ENCODE measurements around the gene FAM222B. TPM values are rescaled to one million over a fixed set of nuclear protein-coding genes. Genes with fewer than 3 reads are reported as not detected.

Gene FAM222B
- polyA plus RNA-seq, 2 donors, result 5.6 to 7.3 TPM

- H3K27me3 ChIP-seq (ENCODE audit: control insufficient read depth in 1 of 2, insufficient read depth in 2 of 2, low read length in 2 of 2), result no peaks in the 10 kb centered on the region
- peak overlapping the region; percentile 8 to 59 for H3K27ac ChIP-seq (ENCODE audit: low read depth in 2 of 2, low read length in 1 of 2)
- H3K4me3 ChIP-seq (ENCODE audit: low read depth in 1 of 2, low read length in 2 of 2), result no peak overlapping the region
- H3K4me1 ChIP-seq (ENCODE audit: control insufficient read depth in 2 of 2, insufficient read depth in 2 of 2, low read length in 1 of 2), result peaks cover 7 to 37% of the 10 kb centered on the region in 2 donors
- peaks cover 13 to 29% of the 10 kb centered on the region in 2 donors for H3K36me3 ChIP-seq (ENCODE audit: control insufficient read depth in 2 of 2, insufficient read depth in 2 of 2, low read length in 1 of 2)
- H3K9me3 ChIP-seq (ENCODE audit: control insufficient read depth in 2 of 2, insufficient read depth in 1 of 2, low read depth in 1 of 2, low read length in 1 of 2), result no peaks in the 10 kb centered on the region
- 51 to 56% methylated on average over 11 of the region's 11 CpGs for WGBS, 2 donors
Observed at GRCh38 chr17:28749516-28750177, 92.9 kb downstream of the FAM222B start.

- Histone ChIP-seq H3K9me3 (ENCODE audit: control insufficient read depth in 2 of 2, insufficient read depth in 1 of 2, low read depth in 1 of 2, low read length in 1 of 2) (no peaks in the 10 kb centered on the region), H3K4me3 (ENCODE audit: low read depth in 1 of 2, low read length in 2 of 2) (no peak overlapping the region), H3K4me1 (ENCODE audit: control insufficient read depth in 2 of 2, insufficient read depth in 2 of 2, low read length in 1 of 2) (peaks cover 7 to 38% of the 10 kb centered on the region in 2 donors), H3K27ac (ENCODE audit: low read depth in 2 of 2, low read length in 1 of 2) (peak overlapping the region in 1 of 2 donors; percentile 59), H3K36me3 (ENCODE audit: control insufficient read depth in 2 of 2, insufficient read depth in 2 of 2, low read length in 1 of 2) (peaks cover 13 to 29% of the 10 kb centered on the region in 2 donors), H3K27me3 (ENCODE audit: control insufficient read depth in 1 of 2, insufficient read depth in 2 of 2, low read length in 2 of 2) (no peaks in the 10 kb centered on the region)
- 50 to 59% methylated on average over 18 of the region's 18 CpGs for WGBS, 2 donors
Observed at GRCh38 chr17:28748852-28749515, 93.6 kb downstream of the FAM222B start.

DNA sequence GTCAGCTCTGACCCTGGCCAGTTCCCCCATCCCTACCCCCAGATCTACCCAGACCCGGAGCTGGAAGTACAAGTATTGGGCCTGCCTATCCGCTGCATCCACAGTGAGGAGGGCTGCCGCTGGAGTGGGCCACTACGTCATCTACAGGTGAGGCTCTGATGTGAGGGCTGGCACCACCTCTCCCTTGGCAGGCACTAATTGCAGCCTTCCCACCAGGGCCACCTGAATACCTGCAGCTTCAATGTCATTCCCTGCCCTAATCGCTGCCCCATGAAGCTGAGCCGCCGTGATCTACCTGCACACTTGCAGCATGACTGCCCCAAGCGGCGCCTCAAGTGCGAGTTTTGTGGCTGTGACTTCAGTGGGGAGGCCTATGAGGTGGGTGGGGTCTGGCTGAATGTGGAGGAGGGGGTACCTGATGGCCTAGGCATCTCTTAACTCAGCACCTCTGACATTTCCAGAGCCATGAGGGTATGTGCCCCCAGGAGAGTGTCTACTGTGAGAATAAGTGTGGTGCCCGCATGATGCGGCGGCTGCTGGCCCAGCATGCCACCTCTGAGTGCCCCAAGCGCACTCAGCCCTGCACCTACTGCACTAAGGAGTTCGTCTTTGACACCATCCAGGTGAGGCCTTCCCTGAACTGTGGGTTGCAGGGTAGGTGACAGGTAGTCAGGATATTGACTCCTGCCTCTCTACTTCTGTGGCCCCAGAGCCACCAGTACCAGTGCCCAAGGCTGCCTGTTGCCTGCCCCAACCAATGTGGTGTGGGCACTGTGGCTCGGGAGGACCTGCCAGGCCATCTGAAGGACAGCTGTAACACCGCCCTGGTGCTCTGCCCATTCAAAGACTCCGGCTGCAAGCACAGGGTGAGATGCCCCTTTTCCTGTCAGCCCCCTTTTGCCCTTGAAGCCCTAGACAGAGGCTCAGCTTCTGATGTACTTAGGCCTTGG lies 94.5 kb downstream of the FAM222B start:
- peak overlapping the region in 1 of 2 donors; percentile 18 for H3K4me3 ChIP-seq (ENCODE audit: low read depth in 1 of 2, low read length in 2 of 2)
- WGBS, 2 donors, result 61 to 66% methylated on average over 18 of the region's 18 CpGs
- no peaks in the 10 kb centered on the region for H3K27me3 ChIP-seq (ENCODE audit: control insufficient read depth in 1 of 2, insufficient read depth in 2 of 2, low read length in 2 of 2)
- H3K9me3 ChIP-seq (ENCODE audit: control insufficient read depth in 2 of 2, insufficient read depth in 1 of 2, low read depth in 1 of 2, low read length in 1 of 2), result no peaks in the 10 kb centered on the region
- H3K27ac ChIP-seq (ENCODE audit: low read depth in 2 of 2, low read length in 1 of 2), result peak overlapping the region; percentile 40 to 97
- H3K36me3 ChIP-seq (ENCODE audit: control insufficient read depth in 2 of 2, insufficient read depth in 2 of 2, low read length in 1 of 2), result peaks cover 13 to 29% of the 10 kb centered on the region in 2 donors
- peaks cover 7 to 42% of the 10 kb centered on the region in 2 donors for H3K4me1 ChIP-seq (ENCODE audit: control insufficient read depth in 2 of 2, insufficient read depth in 2 of 2, low read length in 1 of 2)

DNA sequence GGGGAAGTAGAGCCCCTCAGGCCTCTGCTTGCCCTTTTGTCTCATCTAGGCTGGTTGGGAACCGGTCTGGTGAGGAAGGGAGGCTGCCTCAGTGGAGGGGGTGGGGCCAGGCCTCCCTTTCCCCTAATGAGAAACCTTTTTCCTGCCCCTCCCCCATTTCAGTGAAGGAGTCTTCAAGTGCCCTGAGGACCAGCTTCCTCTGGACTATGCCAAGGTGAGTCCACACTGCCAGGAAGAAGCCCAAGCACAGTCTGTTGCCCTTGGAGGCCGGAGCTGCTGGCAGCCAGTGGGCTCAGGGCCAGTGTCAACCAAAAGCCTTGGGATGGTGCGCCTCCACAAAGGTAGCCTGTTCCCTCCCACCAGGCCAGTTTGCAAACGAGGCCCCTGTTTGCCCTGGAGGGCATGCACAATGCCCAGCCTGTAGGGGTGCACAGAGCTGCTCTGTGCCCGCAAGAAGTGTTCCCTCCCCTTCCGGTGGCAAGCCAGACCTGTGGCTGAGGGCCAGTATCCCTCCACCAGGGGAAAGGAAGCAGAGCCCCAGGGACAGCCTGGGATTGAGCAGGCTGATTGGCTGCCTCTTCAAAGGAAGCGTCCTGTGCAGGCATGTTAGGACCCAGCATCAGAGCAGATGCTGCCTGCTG lies 95.4 kb downstream of the FAM222B start:
- H3K9me3 ChIP-seq (ENCODE audit: control insufficient read depth in 2 of 2, insufficient read depth in 1 of 2, low read depth in 1 of 2, low read length in 1 of 2), result no peaks in the 10 kb centered on the region
- peak overlapping the region; percentile 27 to 74 for H3K4me3 ChIP-seq (ENCODE audit: low read depth in 1 of 2, low read length in 2 of 2)
- peaks cover 13 to 27% of the 10 kb centered on the region in 2 donors for H3K36me3 ChIP-seq (ENCODE audit: control insufficient read depth in 2 of 2, insufficient read depth in 2 of 2, low read length in 1 of 2)
- H3K4me1 ChIP-seq (ENCODE audit: control insufficient read depth in 2 of 2, insufficient read depth in 2 of 2, low read length in 1 of 2), result peaks cover 7 to 42% of the 10 kb centered on the region in 2 donors
- H3K27ac ChIP-seq (ENCODE audit: low read depth in 2 of 2, low read length in 1 of 2), result peak overlapping the region; percentile 93 to 97
- 34 to 38% methylated on average over 7 of the region's 7 CpGs for WGBS, 2 donors
- no peaks in the 10 kb centered on the region for H3K27me3 ChIP-seq (ENCODE audit: control insufficient read depth in 1 of 2, insufficient read depth in 2 of 2, low read length in 2 of 2)

GRCh38 chr17:28746611-28747050 lies 96.0 kb downstream of the FAM222B start:
- H3K36me3 ChIP-seq (ENCODE audit: control insufficient read depth in 2 of 2, insufficient read depth in 2 of 2, low read length in 1 of 2), result peaks cover 13 to 27% of the 10 kb centered on the region in 2 donors
- H3K27ac ChIP-seq (ENCODE audit: low read depth in 2 of 2, low read length in 1 of 2), result peak overlapping the region; percentile 93 to 97
- peak overlapping the region; percentile 27 to 74 for H3K4me3 ChIP-seq (ENCODE audit: low read depth in 1 of 2, low read length in 2 of 2)
- no peaks in the 10 kb centered on the region for H3K9me3 ChIP-seq (ENCODE audit: control insufficient read depth in 2 of 2, insufficient read depth in 1 of 2, low read depth in 1 of 2, low read length in 1 of 2)
- peaks cover 7 to 42% of the 10 kb centered on the region in 2 donors for H3K4me1 ChIP-seq (ENCODE audit: control insufficient read depth in 2 of 2, insufficient read depth in 2 of 2, low read length in 1 of 2)
- H3K27me3 ChIP-seq (ENCODE audit: control insufficient read depth in 1 of 2, insufficient read depth in 2 of 2, low read length in 2 of 2), result no peaks in the 10 kb centered on the region
- 31 to 34% methylated on average over 5 of the region's 5 CpGs for WGBS, 2 donors

- peak overlapping the region; percentile 93 to 97 for H3K27ac ChIP-seq (ENCODE audit: low read depth in 2 of 2, low read length in 1 of 2)
- peaks cover 7 to 42% of the 10 kb centered on the region in 2 donors for H3K4me1 ChIP-seq (ENCODE audit: control insufficient read depth in 2 of 2, insufficient read depth in 2 of 2, low read length in 1 of 2)
- peak overlapping the region; percentile 69 to 74 for H3K4me3 ChIP-seq (ENCODE audit: low read depth in 1 of 2, low read length in 2 of 2)
Observed at GRCh38 chr17:28745786-28746411, 96.7 kb downstream of the FAM222B start.

DNA sequence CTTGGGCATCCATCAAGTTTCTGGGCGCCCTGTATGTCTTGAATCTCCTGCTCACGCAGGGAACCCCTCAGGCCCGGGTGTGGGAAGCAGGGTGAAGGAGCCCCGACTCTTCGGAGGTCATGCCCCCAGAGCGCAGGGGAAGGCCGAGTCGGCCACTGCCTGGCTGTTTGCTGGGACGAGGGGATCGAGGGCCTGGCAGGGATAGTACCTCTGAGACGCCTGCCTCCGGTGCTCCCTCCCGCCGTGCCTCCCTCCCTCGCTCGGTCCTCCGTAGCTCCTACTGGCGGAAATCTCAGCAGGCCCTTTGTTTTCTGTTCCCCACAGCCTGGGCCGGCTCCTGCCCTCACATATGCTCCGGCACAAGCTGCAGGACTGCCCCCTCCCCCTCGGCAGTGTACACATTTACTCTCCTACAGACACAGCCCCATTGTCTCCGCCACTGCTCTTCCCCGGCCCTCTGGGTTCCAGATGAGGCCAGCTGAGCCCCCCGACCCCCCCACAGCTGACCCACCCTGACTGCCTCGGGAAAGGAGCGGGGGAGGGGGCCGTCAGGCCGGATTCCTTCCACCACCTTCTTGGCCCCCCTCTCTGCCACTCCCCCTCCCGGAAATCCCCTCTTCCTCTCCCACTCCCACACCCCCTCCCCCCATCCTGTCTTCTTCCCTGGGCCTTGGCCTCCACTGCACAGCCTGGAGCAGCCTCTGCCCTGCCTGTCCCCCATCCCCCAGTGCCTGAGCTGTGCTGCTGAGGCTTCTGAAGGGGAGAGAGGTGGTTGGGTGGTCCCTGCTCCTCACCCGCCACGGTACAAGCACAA lies 97.4 kb downstream of the FAM222B start:
- 3 to 5% methylated on average over 23 to 31 of the region's 31 CpGs for WGBS, 2 donors
- Histone ChIP-seq H3K36me3 (ENCODE audit: control insufficient read depth in 2 of 2, insufficient read depth in 2 of 2, low read length in 1 of 2) (peaks cover 13 to 27% of the 10 kb centered on the region in 2 donors), H3K4me1 (ENCODE audit: control insufficient read depth in 2 of 2, insufficient read depth in 2 of 2, low read length in 1 of 2) (peaks cover 7 to 42% of the 10 kb centered on the region in 2 donors), H3K4me3 (ENCODE audit: low read depth in 1 of 2, low read length in 2 of 2) (peak overlapping the region; percentile 69 to 74), H3K27me3 (ENCODE audit: control insufficient read depth in 1 of 2, insufficient read depth in 2 of 2, low read length in 2 of 2) (no peaks in the 10 kb centered on the region), H3K27ac (ENCODE audit: low read depth in 2 of 2, low read length in 1 of 2) (peak overlapping the region; percentile 93 to 97), H3K9me3 (ENCODE audit: control insufficient read depth in 2 of 2, insufficient read depth in 1 of 2, low read depth in 1 of 2, low read length in 1 of 2) (no peaks in the 10 kb centered on the region)

More at GRCh38 chr17:28745786-28746411, 96.7 kb downstream of the FAM222B start:
- 46 to 47% methylated on average over 4 of the region's 4 CpGs for WGBS, 2 donors
- Histone ChIP-seq H3K27me3 (ENCODE audit: control insufficient read depth in 1 of 2, insufficient read depth in 2 of 2, low read length in 2 of 2) (no peaks in the 10 kb centered on the region), H3K9me3 (ENCODE audit: control insufficient read depth in 2 of 2, insufficient read depth in 1 of 2, low read depth in 1 of 2, low read length in 1 of 2) (no peaks in the 10 kb centered on the region), H3K36me3 (ENCODE audit: control insufficient read depth in 2 of 2, insufficient read depth in 2 of 2, low read length in 1 of 2) (peaks cover 13 to 27% of the 10 kb centered on the region in 2 donors)

Data from esophagus (tissue), 2 donors.